HEK293 (cell line): Measurements from ENCODE around the gene AKNA.
A peak's percentile ranks its signal among the peaks of the same experiment; 100 is the strongest.

ENCODE experiments used
- CTCF ChIA-PET: fragments of 350-600 bp; formaldehyde crosslinking; extraction: SDS; loops from one replicate; lab custom pipeline; 2021; ENCODE audit warnings: antibody characterized with exemption; lab: Yijun Ruan, JAX
- POLR2A ChIA-PET: fragments of 300-600 bp; formaldehyde crosslinking; extraction: SDS; loops from one replicate; lab custom pipeline; 2020; ENCODE audit warnings: antibody characterized with exemption, inconsistent platforms; lab: Yijun Ruan, JAX
- H3K27ac ChIP-seq: fragments of 200-500 bp; sonication (Bioruptor generic); 2 replicates; pipeline ENCODE4 v1.5.1; 2014; ENCODE audit warnings: low read depth, low read length, control low read depth, inconsistent platforms; ENCODE audit errors: extremely low read depth
- H3K36me3 ChIP-seq, 2 experiments: fragments of 200-500 bp in 1 of 2; sonication (Bioruptor generic) in 1 of 2; 1 replicate in 1 of 2; 2 replicates in 1 of 2; pipeline ENCODE4 v1.5.1; 2014 to 2017; ENCODE audit warnings: inconsistent platforms in 2 of 2, low read length in 2 of 2; ENCODE audit not compliant: control insufficient read depth in 2 of 2, insufficient read depth in 1 of 2
- H3K4me1 ChIP-seq: fragments of 200-500 bp; sonication (Bioruptor generic); 2 replicates; pipeline ENCODE4 v1.5.1; 2014; ENCODE audit warnings: mild to moderate bottlenecking, low read length, inconsistent platforms; ENCODE audit not compliant: control insufficient read depth, insufficient read depth
- H3K4me3 ChIP-seq: 2 replicates; pipeline ENCODE4 v1.5.1; 2011; ENCODE audit warnings: low read depth, mild to moderate bottlenecking, control low read depth, low read length, moderate library complexity
- H3K9me3 ChIP-seq: fragments of 200-500 bp; sonication (Bioruptor generic); 2 replicates; pipeline ENCODE4 v1.5.1; 2014; ENCODE audit warnings: low read depth, low read length, inconsistent platforms; ENCODE audit not compliant: control insufficient read depth, insufficient read depth
- EGR2 ChIP-seq: fragments of 450-650 bp; formaldehyde crosslinking; IDR thresholded peaks from 2 replicates; pipeline ENCODE4 v1.5.1; 2016; ENCODE audit warnings: low read depth, missing biosample characterization, missing genetic modification characterization
- ELK4 ChIP-seq: IDR thresholded peaks from 2 replicates; pipeline ENCODE4 v1.6.1; 2011; ENCODE audit warnings: mild to moderate bottlenecking, low read depth, low read length, borderline replicate concordance
- IKZF3 ChIP-seq: fragments of 450-650 bp; IDR thresholded peaks from 2 replicates; pipeline ENCODE4 v1.5.0; 2018; ENCODE audit warnings: missing biosample characterization, mild to moderate bottlenecking, missing genetic modification characterization, moderate library complexity
- KLF1 ChIP-seq: fragments of 450-650 bp; formaldehyde crosslinking; IDR thresholded peaks from 2 replicates; pipeline ENCODE4 v1.5.1; 2016; ENCODE audit warnings: missing biosample characterization, missing genetic modification characterization
- PATZ1 ChIP-seq: fragments of 450-650 bp; formaldehyde crosslinking; IDR thresholded peaks from 2 replicates; pipeline ENCODE4 v1.5.1; 2016; ENCODE audit warnings: missing biosample characterization, missing genetic modification characterization
- RBAK ChIP-seq: fragments of 450-650 bp; formaldehyde crosslinking; IDR thresholded peaks from 2 replicates; pipeline ENCODE4 v1.5.1; 2016; ENCODE audit warnings: missing biosample characterization, missing genetic modification characterization
- ZBTB8A ChIP-seq: fragments of 450-650 bp; formaldehyde crosslinking; IDR thresholded peaks from 2 replicates; pipeline ENCODE4 v1.5.1; 2016; ENCODE audit warnings: missing biosample characterization, missing genetic modification characterization
- ZFP41 ChIP-seq: fragments of 450-650 bp; formaldehyde crosslinking; IDR thresholded peaks from 2 replicates; pipeline ENCODE4 v1.5.1; 2016; ENCODE audit warnings: missing biosample characterization, missing genetic modification characterization, borderline replicate concordance
- ZNF140 ChIP-seq: fragments of 450-650 bp; formaldehyde crosslinking; IDR thresholded peaks from 2 replicates; pipeline ENCODE4 v1.5.1; 2016; ENCODE audit warnings: missing biosample characterization, missing genetic modification characterization
- ZNF146 ChIP-seq: fragments of 450-650 bp; formaldehyde crosslinking; IDR thresholded peaks from 2 replicates; pipeline ENCODE4 v1.5.1; 2016; ENCODE audit warnings: missing biosample characterization, missing genetic modification characterization
- ZNF174 ChIP-seq: fragments of 450-650 bp; formaldehyde crosslinking; IDR thresholded peaks from 2 replicates; pipeline ENCODE4 v1.5.0; 2017; ENCODE audit warnings: missing biosample characterization, mild to moderate bottlenecking, missing genetic modification characterization
- ZNF2 ChIP-seq: fragments of 450-650 bp; formaldehyde crosslinking; IDR thresholded peaks from 2 replicates; pipeline ENCODE4 v1.5.1; 2016; ENCODE audit warnings: missing biosample characterization, missing genetic modification characterization
- ZNF221 ChIP-seq: fragments of 450-650 bp; formaldehyde crosslinking; IDR thresholded peaks from 2 replicates; pipeline ENCODE4 v1.5.1; 2017; ENCODE audit warnings: missing biosample characterization, missing genetic modification characterization, borderline replicate concordance
- ZNF223 ChIP-seq: fragments of 450-650 bp; formaldehyde crosslinking; IDR thresholded peaks from 2 replicates; pipeline ENCODE4 v1.5.1; 2016; ENCODE audit warnings: missing biosample characterization, missing genetic modification characterization
- ZNF24 ChIP-seq: fragments of 450-650 bp; formaldehyde crosslinking; IDR thresholded peaks from 2 replicates; pipeline ENCODE4 v1.5.1; 2016; ENCODE audit warnings: missing biosample characterization, missing genetic modification characterization
- ZNF248 ChIP-seq: fragments of 450-650 bp; formaldehyde crosslinking; IDR thresholded peaks from 2 replicates; pipeline ENCODE4 v1.5.1; 2017; ENCODE audit warnings: missing biosample characterization, missing genetic modification characterization
- ZNF354C ChIP-seq: fragments of 450-650 bp; formaldehyde crosslinking; IDR thresholded peaks from 2 replicates; pipeline ENCODE4 v1.5.1; 2016; ENCODE audit warnings: missing biosample characterization, missing genetic modification characterization, low read depth, borderline replicate concordance
- ZNF521 ChIP-seq: fragments of 450-650 bp; formaldehyde crosslinking; IDR thresholded peaks from 2 replicates; pipeline ENCODE4 v1.5.1; 2017; ENCODE audit warnings: missing biosample characterization, mild to moderate bottlenecking, missing genetic modification characterization
- ZNF530 ChIP-seq: fragments of 450-650 bp; formaldehyde crosslinking; IDR thresholded peaks from 2 replicates; pipeline ENCODE4 v1.5.1; 2016; ENCODE audit warnings: low read depth, missing biosample characterization, missing genetic modification characterization
- ZNF596 ChIP-seq: fragments of 450-650 bp; IDR thresholded peaks from 2 replicates; pipeline ENCODE4 v1.5.0; 2018; ENCODE audit warnings: missing biosample characterization, mild to moderate bottlenecking, missing genetic modification characterization, moderate library complexity
- ZNF768 ChIP-seq: fragments of 450-650 bp; formaldehyde crosslinking; IDR thresholded peaks from 2 replicates; pipeline ENCODE4 v1.5.1; 2018; ENCODE audit warnings: missing biosample characterization, mild to moderate bottlenecking, missing genetic modification characterization
- ZSCAN23 ChIP-seq: fragments of 450-650 bp; formaldehyde crosslinking; IDR thresholded peaks from 2 replicates; pipeline ENCODE4 v1.5.1; 2016; ENCODE audit warnings: missing biosample characterization, missing genetic modification characterization

The AKNA gene

GRCh38 chr9:114350636-114351401, 37.0 kb downstream of the AKNA start:
- peaks cover 8% of the 10 kb centered on the region for H3K4me1 ChIP-seq
- ChIA-PET POLR2A (no interaction called here), CTCF (interaction anchor here (0.6 to 4.0 kb wide), 6 partner anchors 10 to 400 kb away, joined by 3 to 17 read pairs (median 4); no protein-coding TSS in a partner anchor)
- no peak overlapping the region for H3K27ac ChIP-seq
- no peaks in the 10 kb centered on the region for H3K36me3 ChIP-seq
- TF ChIP-seq ZSCAN23 (no peak), EGR2 (tag by site-specific recombination) (no peak), ZNF354C (tag by site-specific recombination) (no peak), ELK4 (no peak), ZNF146 (no peak), ZNF530 (tag by site-specific recombination) (no peak), ZNF24 (tag by site-specific recombination) (no peak), ZNF140 (tag by site-specific recombination) (no peak), ZNF248 (tag by site-specific recombination) (no peak), ZNF221 (tag by site-specific recombination) (no peak), ZBTB8A (no peak), KLF1 (tag by site-specific recombination) (no peak), ZNF596 (tag by site-specific recombination) (no peak), RBAK (tag by site-specific recombination) (no peak), ZFP41 (no peak), ZNF223 (tag by site-specific recombination) (no peak), ZNF521 (tag by site-specific recombination) (no peak), IKZF3 (no peak), ZNF2 (tag by site-specific recombination) (no peak), PATZ1 (no peak)
- H3K9me3 ChIP-seq, result no peaks in the 10 kb centered on the region
- no peak overlapping the region for H3K4me3 ChIP-seq

GRCh38 chr9:114349713-114350480, 37.9 kb downstream of the AKNA start:
- POLR2A ChIA-PET, result no interaction called here
- Histone ChIP-seq H3K4me1 (peaks cover 8% of the 10 kb centered on the region), H3K4me3 (no peak overlapping the region), H3K36me3 (no peaks in the 10 kb centered on the region), H3K27ac (0 out of 2 replicates have a peak overlapping the region, but pooled peaks have one; percentile 24), H3K9me3 (no peaks in the 10 kb centered on the region)
- CTCF ChIA-PET, result interaction anchor here (0.6 to 4.0 kb wide), 6 partner anchors 11 to 665 kb away, joined by 3 to 17 read pairs (median 4); no protein-coding TSS in a partner anchor
- TF ChIP-seq ZNF768 (no peak), ZNF174 (tag by site-specific recombination) (no peak)
